Measurements from ENCODE around the gene TSHZ2.
"Not testable (repeated sequence)": the region's sequence is repeated elsewhere in the genome, so short reads cannot be mapped to it uniquely, and the experiment has no call there.

The TSHZ2 gene

DNA sequence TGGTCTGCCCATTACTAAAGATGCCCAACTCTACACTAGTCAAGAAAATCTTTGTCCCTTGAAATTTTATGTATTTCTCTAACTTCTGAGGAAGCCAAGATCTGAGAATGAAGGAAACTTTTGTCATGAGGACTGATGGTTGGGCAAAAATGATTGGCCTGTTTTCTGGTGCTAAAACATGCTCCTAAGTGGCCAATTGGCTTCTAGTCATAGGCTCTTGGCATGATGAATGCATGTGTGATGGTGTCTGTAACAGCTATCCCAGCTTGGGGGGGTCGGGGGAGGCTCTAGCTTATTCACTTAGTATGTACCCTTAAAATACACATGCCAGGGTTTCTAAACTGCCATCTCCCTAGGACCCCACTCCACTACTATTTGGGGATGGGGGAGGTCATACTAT lies 392.9 kb downstream of the TSHZ2 start:
- H3K4me3 ChIP-seq (replicated peaks; ENCODE audit: low read depth, low read length): no peak overlapping the region
- no peak for DNase-seq (ENCODE audit: extremely low read depth, low read depth)
- TF ChIP-seq CTCF (IDR thresholded peaks at IDR 0.05; ENCODE audit: low read depth, low read length, missing control alignments): no peak

- no peak overlapping the region for H3K4me3 ChIP-seq (replicated peaks; ENCODE audit: low read depth, low read length)
- no peak for TF ChIP-seq CTCF (IDR thresholded peaks at IDR 0.05; ENCODE audit: low read depth, low read length, missing control alignments)
- no peak for DNase-seq (ENCODE audit: extremely low read depth, low read depth)
Observed at GRCh38 chr20:53365539-53366075, 393.4 kb downstream of the TSHZ2 start.

GRCh38 chr20:53366928-53367327 lies 394.8 kb downstream of the TSHZ2 start:
- H3K4me3 ChIP-seq (replicated peaks; ENCODE audit: low read depth, low read length); DNase-seq (ENCODE audit: extremely low read depth, low read depth): not testable (repeated sequence)

- H3K4me3 ChIP-seq (replicated peaks; ENCODE audit: low read depth, low read length): no peak overlapping the region
- DNase-seq (ENCODE audit: extremely low read depth, low read depth): no peak
- no peak for TF ChIP-seq CTCF (IDR thresholded peaks at IDR 0.05; ENCODE audit: low read depth, low read length, missing control alignments)
Observed at GRCh38 chr20:53369871-53370270, 397.7 kb downstream of the TSHZ2 start.

- no peak for TF ChIP-seq CTCF (IDR thresholded peaks at IDR 0.05; ENCODE audit: low read depth, low read length, missing control alignments)
- no peak for DNase-seq (ENCODE audit: extremely low read depth, low read depth)
- H3K4me3 ChIP-seq (replicated peaks; ENCODE audit: low read depth, low read length): no peak overlapping the region
Observed at GRCh38 chr20:53370345-53370961, 398.3 kb downstream of the TSHZ2 start.

- no peak overlapping the region for H3K4me3 ChIP-seq (replicated peaks; ENCODE audit: low read depth, low read length)
- TF ChIP-seq CTCF (IDR thresholded peaks at IDR 0.05; ENCODE audit: low read depth, low read length, missing control alignments): no peak
Observed at GRCh38 chr20:53371216-53371615, 399.1 kb downstream of the TSHZ2 start.

GRCh38 chr20:53376021-53376420 lies 403.9 kb downstream of the TSHZ2 start:
- no peak overlapping the region for H3K4me3 ChIP-seq (replicated peaks; ENCODE audit: low read depth, low read length)
- no peak for TF ChIP-seq CTCF (IDR thresholded peaks at IDR 0.05; ENCODE audit: low read depth, low read length, missing control alignments)
- no peak for DNase-seq (ENCODE audit: extremely low read depth, low read depth)

More at GRCh38 chr20:53371216-53371615, 399.1 kb downstream of the TSHZ2 start:
- no peak for DNase-seq (ENCODE audit: extremely low read depth, low read depth)
